ENCODE measurements around the gene SPAG17. TPM values are rescaled to one million over a fixed set of nuclear protein-coding genes. Genes with fewer than 3 reads are reported as not detected.

The SPAG17 gene
- total RNA-seq, 1 donor, result 0.09 TPM

GRCh38 chr1:118201524-118201923 is 16.5 kb upstream of the SPAG17 start:
- no peak for DNase-seq (ENCODE audit: low read depth)
- no peak overlapping the region for H3K4me3 ChIP-seq (ENCODE audit: low read depth, low read length)
- TF ChIP-seq CTCF (IDR thresholded peaks at IDR 0.05; ENCODE audit: insufficient read depth, low read length), result no peak

GRCh38 chr1:118200836-118201235 is 15.8 kb upstream of the SPAG17 start:
- no peak overlapping the region for H3K4me3 ChIP-seq (ENCODE audit: low read depth, low read length)
- no peak for DNase-seq (ENCODE audit: low read depth)
- no peak for TF ChIP-seq CTCF (IDR thresholded peaks at IDR 0.05; ENCODE audit: insufficient read depth, low read length)

GRCh38 chr1:118190561-118190960 is 5.5 kb upstream of the SPAG17 start:
- H3K4me3 ChIP-seq (ENCODE audit: low read depth, low read length), result no peak overlapping the region
- no peak for DNase-seq (ENCODE audit: low read depth)
- TF ChIP-seq CTCF (IDR thresholded peaks at IDR 0.05; ENCODE audit: insufficient read depth, low read length), result no peak

- no peak for DNase-seq (ENCODE audit: low read depth)
- H3K4me3 ChIP-seq (ENCODE audit: low read depth, low read length), result no peak overlapping the region
- no peak for TF ChIP-seq CTCF (IDR thresholded peaks at IDR 0.05; ENCODE audit: insufficient read depth, low read length)
Observed at GRCh38 chr1:118189564-118189963, 4.5 kb upstream of the SPAG17 start.

GRCh38 chr1:118188411-118188810 is 3.4 kb upstream of the SPAG17 start:
- DNase-seq (ENCODE audit: low read depth), result no peak
- no peak for TF ChIP-seq CTCF (IDR thresholded peaks at IDR 0.05; ENCODE audit: insufficient read depth, low read length)
- no peak overlapping the region for H3K4me3 ChIP-seq (ENCODE audit: low read depth, low read length)

GRCh38 chr1:118186026-118186425 is 998 bp upstream of the SPAG17 start:
- DNase-seq (ENCODE audit: low read depth), result no peak
- no peak overlapping the region for H3K4me3 ChIP-seq (ENCODE audit: low read depth, low read length)
- TF ChIP-seq CTCF (IDR thresholded peaks at IDR 0.05; ENCODE audit: insufficient read depth, low read length), result no peak

- H3K4me3 ChIP-seq (ENCODE audit: low read depth, low read length), result peak overlapping the region; percentile 44
- DNase-seq (ENCODE audit: low read depth), result no peak
- no peak for TF ChIP-seq CTCF (IDR thresholded peaks at IDR 0.05; ENCODE audit: insufficient read depth, low read length)
Observed at GRCh38 chr1:118184739-118185083, 317 bp downstream of the SPAG17 start.
